ENCODE data around the gene WWOX. TPM values are rescaled to one million over a fixed set of nuclear protein-coding genes. Genes with fewer than 3 reads are reported as not detected.

The WWOX gene
- total RNA-seq, 1 donor from 2014 or later: 19.2 TPM

- no peak for DNase-seq
- intact Hi-C loops (cut with DNase I): no loop called here
Observed at GRCh38 chr16:78650339-78651074, 551.1 kb downstream of the WWOX start.

GRCh38 chr16:78654929-78655328, 555.5 kb downstream of the WWOX start:
- H3K27ac ChIP-seq: no peak overlapping the region
- no peak overlapping the region for H3K4me3 ChIP-seq
- intact Hi-C loops (cut with DNase I): no loop called here
- no peak for ATAC-seq
- H3K9me3 ChIP-seq: no peaks in the 10 kb centered on the region
- no peaks in the 10 kb centered on the region for H3K36me3 ChIP-seq
- no peaks in the 10 kb centered on the region for H3K27me3 ChIP-seq (ENCODE audit: low read depth)
- H3K4me1 ChIP-seq: peaks cover 8% of the 10 kb centered on the region
- TF ChIP-seq CTCF (IDR thresholded peaks at IDR 0.05): no peak
- DNase-seq: no peak

More at GRCh38 chr16:78650339-78651074, 551.1 kb downstream of the WWOX start:
- no peak for TF ChIP-seq CTCF (IDR thresholded peaks at IDR 0.05)
- no peak overlapping the region for H3K4me3 ChIP-seq
- no peaks in the 10 kb centered on the region for H3K9me3 ChIP-seq
- no peaks in the 10 kb centered on the region for H3K27me3 ChIP-seq (ENCODE audit: low read depth)
- H3K27ac ChIP-seq: no peak overlapping the region
- no peak for ATAC-seq
- no peaks in the 10 kb centered on the region for H3K4me1 ChIP-seq
- no peaks in the 10 kb centered on the region for H3K36me3 ChIP-seq

- no peak for TF ChIP-seq CTCF (IDR thresholded peaks at IDR 0.05)
- Histone ChIP-seq H3K9me3 (no peaks in the 10 kb centered on the region), H3K4me1 (peaks cover 8% of the 10 kb centered on the region), H3K36me3 (no peaks in the 10 kb centered on the region), H3K27ac (no peak overlapping the region), H3K4me3 (no peak overlapping the region), H3K27me3 (ENCODE audit: low read depth) (no peaks in the 10 kb centered on the region)
- intact Hi-C loops (cut with DNase I): no loop called here
- ATAC-seq (no peak), DNase-seq (no peak)
Observed at GRCh38 chr16:78655331-78656113, 556.1 kb downstream of the WWOX start.

- DNase-seq: no peak
- intact Hi-C loops (cut with DNase I): no loop called here
- Histone ChIP-seq H3K27me3 (ENCODE audit: low read depth) (no peaks in the 10 kb centered on the region), H3K27ac (no peak overlapping the region), H3K36me3 (no peaks in the 10 kb centered on the region), H3K4me3 (no peak overlapping the region), H3K9me3 (no peaks in the 10 kb centered on the region), H3K4me1 (peaks cover 8% of the 10 kb centered on the region)
- TF ChIP-seq CTCF (IDR thresholded peaks at IDR 0.05): no peak
- ATAC-seq: no peak
Observed at GRCh38 chr16:78656887-78657286, 557.4 kb downstream of the WWOX start.

GRCh38 chr16:78659216-78659615, 559.8 kb downstream of the WWOX start:
- TF ChIP-seq CTCF (IDR thresholded peaks at IDR 0.05): no peak
- Histone ChIP-seq H3K27ac (no peak overlapping the region), H3K36me3 (no peaks in the 10 kb centered on the region), H3K9me3 (no peaks in the 10 kb centered on the region), H3K4me1 (peaks cover 8% of the 10 kb centered on the region), H3K4me3 (no peak overlapping the region), H3K27me3 (ENCODE audit: low read depth) (no peaks in the 10 kb centered on the region)
- no peak for DNase-seq
- ATAC-seq: no peak
- intact Hi-C loops (cut with DNase I): no loop called here

All from lower lobe of right lung (tissue), 2 donors.